IMR-90 (cell line): ENCODE measurements around the gene STX11. TPM values are rescaled to one million over a fixed set of nuclear protein-coding genes. Genes with fewer than 3 reads are reported as not detected.

ENCODE experiments used
- ATAC-seq: fragments of 200-7000 bp; cut with Tn5 transposase; 2 replicates; pipeline ENCODE4 v1.9.1; 2020; ENCODE audit warnings: low read depth, mild to moderate bottlenecking, moderate library complexity
- BruUV-seq: library from RNA; stranded (reverse); fragments of 400-500 nt; replicated peaks from 2 replicates; lab custom pipeline; 2021; lab: Mats Ljungman, UMichigan
- CTCF ChIA-PET: fragments of 300-600 bp; formaldehyde crosslinking; extraction: SDS; loops from one replicate; lab custom pipeline; 2021; ENCODE audit warnings: antibody characterized with exemption; lab: Yijun Ruan, JAX
- POLR2A ChIA-PET: fragments of 300-600 bp; sonication (Branson Sonifier 250); formaldehyde crosslinking; loops from one replicate; lab custom pipeline; 2022; ENCODE audit warnings: antibody characterized with exemption; ENCODE audit not compliant: unreplicated experiment; lab: Charles Lee
- DNase-seq: peaks from one replicate; pipeline ENCODE4 v3.0.0; 2013
- H2AFZ ChIP-seq: replicated peaks from 2 replicates; pipeline ENCODE3; 2013; ENCODE audit warnings: low read length, mild to moderate bottlenecking; ENCODE audit not compliant: poor library complexity
- H2AK5ac ChIP-seq: 2 replicates; pipeline ENCODE4 v1.6.1; 2013; ENCODE audit warnings: low read depth, low read length, inconsistent platforms
- H2AK9ac ChIP-seq: replicated peaks from 2 replicates; pipeline ENCODE3; 2013; ENCODE audit warnings: mild to moderate bottlenecking, low read depth, low read length, moderate library complexity; ENCODE audit not compliant: poor library complexity
- H2BK120ac ChIP-seq: 2 replicates; pipeline ENCODE4 v1.6.1; 2013; ENCODE audit warnings: low read depth, low read length, inconsistent platforms
- H2BK15ac ChIP-seq: 3 replicates; pipeline ENCODE4 v1.6.1; 2013; ENCODE audit warnings: low read depth, low read length, inconsistent platforms
- H2BK20ac ChIP-seq: 2 replicates; pipeline ENCODE4 v1.6.1; 2013; ENCODE audit warnings: low read depth, mild to moderate bottlenecking, inconsistent platforms, low read length, moderate library complexity
- H2BK5ac ChIP-seq: 2 replicates; pipeline ENCODE4 v1.6.1; 2013; ENCODE audit warnings: mild to moderate bottlenecking, low read depth, low read length, inconsistent platforms; ENCODE audit not compliant: poor library complexity, severe bottlenecking
- H3K14ac ChIP-seq: replicated peaks from 2 replicates; pipeline ENCODE4 v1.6.1; 2013; ENCODE audit warnings: low read depth, low read length, inconsistent platforms
- H3K18ac ChIP-seq: 2 replicates; pipeline ENCODE4 v1.6.1; 2013; ENCODE audit warnings: low read depth, low read length, control low read depth
- H3K23ac ChIP-seq: 2 replicates; pipeline ENCODE4 v1.6.1; 2013; ENCODE audit warnings: low read depth, low read length, inconsistent platforms
- H3K27ac ChIP-seq: 2 replicates; pipeline ENCODE4 v1.5.1; 2013; ENCODE audit warnings: mild to moderate bottlenecking, control low read depth, low read length; ENCODE audit not compliant: insufficient read depth
- H3K27me3 ChIP-seq: 2 replicates; pipeline ENCODE4 v1.6.1; 2013; ENCODE audit warnings: low read length; ENCODE audit not compliant: control insufficient read depth, insufficient read depth
- H3K36me3 ChIP-seq: 2 replicates; pipeline ENCODE4 v1.6.1; 2013; ENCODE audit warnings: low read length, mixed read lengths; ENCODE audit not compliant: control insufficient read depth, insufficient read depth
- H3K4ac ChIP-seq: 2 replicates; pipeline ENCODE4 v1.6.1; 2013; ENCODE audit warnings: low read depth, low read length, inconsistent platforms
- H3K4me1 ChIP-seq: 2 replicates; pipeline ENCODE4 v1.6.1; 2013; ENCODE audit warnings: low read length, mixed read lengths; ENCODE audit not compliant: control insufficient read depth, insufficient read depth
- H3K4me2 ChIP-seq: 2 replicates; pipeline ENCODE4 v1.6.1; 2013; ENCODE audit warnings: low read depth, mild to moderate bottlenecking, control low read depth, low read length, moderate library complexity
- H3K4me3 ChIP-seq: 2 replicates; pipeline ENCODE4 v1.5.1; 2013; ENCODE audit warnings: low read depth, mild to moderate bottlenecking, control low read depth, low read length, moderate library complexity; ENCODE audit not compliant: insufficient read depth
- H3K56ac ChIP-seq: 2 replicates; pipeline ENCODE4 v1.6.1; 2013; ENCODE audit warnings: low read length, inconsistent platforms; ENCODE audit not compliant: insufficient read depth; ENCODE audit errors: extremely low read depth
- H3K79me1 ChIP-seq, 2 experiments: 2 replicates each; pipeline ENCODE4 v1.6.1; 2013; ENCODE audit warnings: low read length in 2 of 2, inconsistent platforms in 1 of 2, low read depth in 1 of 2
- H3K9ac ChIP-seq: 2 replicates; pipeline ENCODE4 v1.6.1; 2013; ENCODE audit warnings: low read depth, low read length, control low read depth
- H3K9me1 ChIP-seq: 2 replicates; pipeline ENCODE4 v1.6.1; 2013; ENCODE audit warnings: low read length, inconsistent platforms; ENCODE audit not compliant: insufficient read depth
- H3K9me3 ChIP-seq: 2 replicates; pipeline ENCODE4 v1.6.1; 2013; ENCODE audit warnings: low read length; ENCODE audit not compliant: control insufficient read depth, insufficient read depth
- H4K20me1 ChIP-seq: 2 replicates; pipeline ENCODE4 v1.6.1; 2013; ENCODE audit warnings: low read length, inconsistent platforms; ENCODE audit not compliant: insufficient read depth
- H4K5ac ChIP-seq: 2 replicates; pipeline ENCODE4 v1.6.1; 2013; ENCODE audit warnings: mild to moderate bottlenecking, low read depth, low read length, control low read depth
- H4K8ac ChIP-seq, 2 experiments: 2 replicates each; pipeline ENCODE4 v1.6.1; 2013; ENCODE audit warnings: low read depth in 2 of 2, low read length in 2 of 2, control low read depth in 1 of 2, inconsistent platforms in 1 of 2
- H4K91ac ChIP-seq: 2 replicates; pipeline ENCODE4 v1.6.1; 2013; ENCODE audit warnings: low read depth, low read length, inconsistent platforms; ENCODE audit not compliant: insufficient read depth
- CEBPB ChIP-seq: IDR thresholded peaks from 2 replicates; pipeline ENCODE4 v1.6.1; 2012; ENCODE audit warnings: low read depth, low read length, improper control_type of control experiment
- FOS ChIP-seq: fragments of 150-350 bp; IDR thresholded peaks from 2 replicates; pipeline ENCODE4 v1.6.1; 2016; ENCODE audit warnings: low read depth, low read length
- RCOR1 ChIP-seq: IDR thresholded peaks from 2 replicates; pipeline ENCODE4 v1.6.1; 2012; ENCODE audit warnings: mild to moderate bottlenecking, low read length, improper control_type of control experiment; ENCODE audit not compliant: insufficient replicate concordance
- WGBS, 2 experiments: methylation state at CpG; one replicate each; pipeline versions ENCODE4 v1.1.5 to v1.1.7; 2013; ENCODE audit warnings: missing lambda C conversion rate in 2 of 2; ENCODE audit not compliant: insufficient read length in 1 of 2; ENCODE audit errors: extremely low coverage in 2 of 2; 5-methylcytosine and 5-hydroxymethylcytosine counted together
- dilution Hi-C: fragments of 300-500 bp; cut with HindIII; formaldehyde crosslinking; loops from one replicate; pipeline ENCODE4 v1.14.3; 2018; ENCODE audit warnings: low sequenced_read_pairs; ENCODE audit not compliant: unreplicated experiment
- in situ Hi-C: fragments of 300-500 bp; cut with MboI; formaldehyde crosslinking; loops from 3 replicates; pipeline ENCODE4 v1.14.3; 2019; ENCODE audit warnings: low sequenced_read_pairs, inconsistent platforms, mixed read lengths
- intact Hi-C: fragments of 100-400 bp; cut with micrococcal nuclease; formaldehyde crosslinking; loops from 2 replicates; pipeline ENCODE4 v1.10.0; 2022
- polyA plus RNA-seq, 3 experiments: library from polyadenylated mRNA; depleted of rRNA; stranded (reverse); fragments of >200 nt; gene quantifications; 2 replicates each; pipeline ENCODE4 v1.2.3, GENCODE V29; 2012; ENCODE audit warnings: low replicate concordance in 1 of 3
- total RNA-seq: library from RNA; depleted of rRNA; stranded (reverse); fragments of >200 nt; gene quantifications from 2 replicates; pipeline ENCODE4 v1.2.3, GENCODE V29; 2012

STX11 gene
- total and polyA plus RNA-seq, 2 of the 4 experiments (the other 2 are of a cell fraction), result 0.54 to 0.68 TPM

DNA sequence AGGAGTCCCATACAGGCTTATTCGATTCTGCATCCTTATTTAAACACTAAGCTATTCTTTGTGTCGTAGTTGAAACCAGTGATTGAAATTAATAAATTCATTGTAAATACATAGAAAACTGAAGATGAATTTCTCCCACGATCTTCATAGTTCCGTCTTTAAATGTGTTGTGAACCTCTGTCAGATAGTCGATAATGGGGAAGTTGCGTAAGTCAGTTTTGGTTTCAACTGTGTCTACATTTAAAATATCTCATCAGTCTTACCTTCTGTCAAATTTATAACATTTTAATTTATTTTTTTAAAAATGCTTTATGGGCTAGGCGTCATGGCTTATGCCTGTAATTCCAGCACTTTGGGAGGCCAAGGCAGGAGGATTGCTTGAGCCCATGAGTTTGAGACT, 12.7 kb downstream of the STX11 start:
- Histone ChIP-seq H2AK5ac (no peak overlapping the region), H3K4ac (no peak overlapping the region), H3K4me2 (no peak overlapping the region), H3K9ac (no peak overlapping the region), H3K4me1 (0 out of 2 replicates have a peak, but pooled peaks cover 2% of the 10 kb centered on the region), H4K20me1 (no peaks in the 10 kb centered on the region), H3K14ac (no peak overlapping the region), H4K8ac (no peak overlapping the region), H3K27me3 (peaks cover 2% of the 10 kb centered on the region; the same call in 1 of the 2 replicates), H3K36me3 (no peaks in the 10 kb centered on the region), H3K79me1 (no peaks in the 10 kb centered on the region), H2AFZ (no peak overlapping the region), H3K56ac (no peak overlapping the region), H2AK9ac (no peak overlapping the region), H3K4me3 (no peak overlapping the region), H3K27ac (no peak overlapping the region), H2BK15ac (no peak overlapping the region), H3K18ac (no peak overlapping the region), H2BK120ac (no peak overlapping the region), H4K91ac (no peak overlapping the region), H2BK20ac (no peak overlapping the region), H3K9me1 (no peaks in the 10 kb centered on the region), H3K23ac (no peak overlapping the region), H3K9me3 (no peaks in the 10 kb centered on the region), H2BK5ac (no peak overlapping the region), H4K5ac (no peak overlapping the region)
- ATAC-seq (no peak), DNase-seq (no peak)
- dilution Hi-C loops (no loop called here), in situ Hi-C loops (no loop called here), intact Hi-C loops (no loop called here)
- WGBS, 2 experiments, result no CpG with 5 or more reads among the region's 7 CpGs
- no TSS peak for BruUV-seq
- POLR2A ChIA-PET, result no interaction called here
- CTCF ChIA-PET, result no interaction called here
- TF ChIP-seq FOS (no peak), RCOR1 (no peak), CEBPB (0 out of 2 replicates have a peak, but pooled peaks have one; percentile 21)
